G401.6 (cell line): Measurements from ENCODE around the gene TANGO2.
"Not testable (repeated sequence)": the region's sequence is repeated elsewhere in the genome, so short reads cannot be mapped to it uniquely, and the experiment has no call there.

Source experiments
- FAIRE-seq: peaks from 2 replicates; lab custom pipeline; 2012; peaks lifted over from hg19 to GRCh38; lab: Jason Lieb, UNC

TANGO2 gene

GRCh38 chr22:20065896-20066616 lies 45.1 kb downstream of the TANGO2 start:
- no peak for FAIRE-seq

- no peak for FAIRE-seq
Observed at GRCh38 chr22:20066617-20067383, 45.9 kb downstream of the TANGO2 start.

- not testable (repeated sequence) for FAIRE-seq
Observed at GRCh38 chr22:20067384-20067682, 46.4 kb downstream of the TANGO2 start.

- no peak for FAIRE-seq
Observed at GRCh38 chr22:20068640-20069039, 47.7 kb downstream of the TANGO2 start.

GRCh38 chr22:20069331-20070042 lies 48.6 kb downstream of the TANGO2 start:
- FAIRE-seq: no peak

GRCh38 chr22:20071524-20071972 lies 50.6 kb downstream of the TANGO2 start:
- FAIRE-seq: no peak

- no peak for FAIRE-seq
Observed at GRCh38 chr22:20076627-20077172, 55.8 kb downstream of the TANGO2 start.

GRCh38 chr22:20079745-20080444 lies 59.0 kb downstream of the TANGO2 start, which contains the start of gene DGCR8:
DGCR8 (plus strand) TSS chr22:20080241; CDS start chr22:20085964, 5,723 bp downstream.
- FAIRE-seq: no peak

GRCh38 chr22:20080445-20080775 lies 59.5 kb downstream of the TANGO2 start:
- FAIRE-seq: no peak

- FAIRE-seq: no peak
Observed at GRCh38 chr22:20080776-20081654, 60.1 kb downstream of the TANGO2 start.

- FAIRE-seq: no peak
Observed at GRCh38 chr22:20083157-20083890, 62.4 kb downstream of the TANGO2 start.

GRCh38 chr22:20083891-20084546 lies 63.1 kb downstream of the TANGO2 start:
- no peak for FAIRE-seq

- FAIRE-seq: no peak
Observed at GRCh38 chr22:20084547-20085413, 63.9 kb downstream of the TANGO2 start.

- FAIRE-seq: no peak
Observed at GRCh38 chr22:20085651-20086050, 64.7 kb downstream of the TANGO2 start.

- FAIRE-seq: no peak
Observed at GRCh38 chr22:20086101-20086599, 65.2 kb downstream of the TANGO2 start.

GRCh38 chr22:20086763-20087162 lies 65.9 kb downstream of the TANGO2 start:
- no peak for FAIRE-seq

GRCh38 chr22:20087319-20088262 lies 66.7 kb downstream of the TANGO2 start:
- no peak for FAIRE-seq

- no peak for FAIRE-seq
Observed at GRCh38 chr22:20088263-20088648, 67.3 kb downstream of the TANGO2 start.
